AG10803 (cell line): ENCODE measurements around the gene NCBP2L.
"Not testable (repeated sequence)": the region's sequence is repeated elsewhere in the genome, so short reads cannot be mapped to it uniquely, and the experiment has no call there.

Experiments
- DNase-seq: peaks from one replicate; pipeline ENCODE4 v3.0.0; 2010; ENCODE audit warnings: low read depth
- H3K4me3 ChIP-seq: 2 replicates; pipeline ENCODE4 v1.5.1; 2011; ENCODE audit warnings: mild to moderate bottlenecking, low read length, control low read depth
- CTCF ChIP-seq: conservative IDR thresholded peaks from 2 replicates; pipeline ENCODE4 v1.5.1; 2011; ENCODE audit warnings: mild to moderate bottlenecking, low read length, control low read depth, inconsistent platforms

The NCBP2L gene

GRCh38 chrX:107805179-107805578 lies 27.6 kb downstream of the NCBP2L start:
- DNase-seq: no peak
- H3K4me3 ChIP-seq: no peak overlapping the region
- TF ChIP-seq CTCF: no peak

- not testable (repeated sequence) for DNase-seq, H3K4me3 ChIP-seq
Measured at GRCh38 chrX:107810053-107810452, 32.5 kb downstream of the NCBP2L start.

GRCh38 chrX:107818900-107819521 lies 41.5 kb downstream of the NCBP2L start:
- no peak for TF ChIP-seq CTCF
- no peak overlapping the region for H3K4me3 ChIP-seq
- no peak for DNase-seq

GRCh38 chrX:107823042-107823441 lies 45.5 kb downstream of the NCBP2L start:
- no peak overlapping the region for H3K4me3 ChIP-seq
- no peak for TF ChIP-seq CTCF
- no peak for DNase-seq

GRCh38 chrX:107823456-107823855 lies 45.9 kb downstream of the NCBP2L start:
- peak; percentile 85 for DNase-seq
- no peak for TF ChIP-seq CTCF
- no peak overlapping the region for H3K4me3 ChIP-seq

- peak; percentile 36 for DNase-seq
- TF ChIP-seq CTCF: no peak
- H3K4me3 ChIP-seq: peak within 1 kb of the TSS; percentile 55
Measured at GRCh38 chrX:107825698-107826237, 48.2 kb downstream of the NCBP2L start, which contains the start of gene MID2. MID2 (plus strand) TSS chrX:107825866; CDS start chrX:107826427, 561 bp downstream.

- TF ChIP-seq CTCF: no peak
- H3K4me3 ChIP-seq: peak overlapping the region; percentile 52
- DNase-seq: peak; percentile 53
Measured at GRCh38 chrX:107826238-107827029, 48.9 kb downstream of the NCBP2L start.
